OCI-LY1 (cell line): ENCODE data around the gene PAQR3.

Experiments
- EZH2 ChIP-seq: fragments of 200-600 bp; sonication (generic), shearing (Covaris generic); IDR thresholded peaks from 2 replicates; pipeline ENCODE4 v1.8.0; 2017; ENCODE audit warnings: borderline replicate concordance, mixed run types, mild to moderate bottlenecking, antibody characterized with exemption, low read length, moderate library complexity, mixed read lengths
- TF ChIP-seq, protein P1 (sequence below): fragments of 200-600 bp; sonication (generic), shearing (Covaris generic); IDR thresholded peaks from 2 replicates; pipeline ENCODE4 v1.5.1; 2017; ENCODE audit warnings: mild to moderate bottlenecking, antibody characterized with exemption, low read length, moderate library complexity, mixed read lengths

DNA sequence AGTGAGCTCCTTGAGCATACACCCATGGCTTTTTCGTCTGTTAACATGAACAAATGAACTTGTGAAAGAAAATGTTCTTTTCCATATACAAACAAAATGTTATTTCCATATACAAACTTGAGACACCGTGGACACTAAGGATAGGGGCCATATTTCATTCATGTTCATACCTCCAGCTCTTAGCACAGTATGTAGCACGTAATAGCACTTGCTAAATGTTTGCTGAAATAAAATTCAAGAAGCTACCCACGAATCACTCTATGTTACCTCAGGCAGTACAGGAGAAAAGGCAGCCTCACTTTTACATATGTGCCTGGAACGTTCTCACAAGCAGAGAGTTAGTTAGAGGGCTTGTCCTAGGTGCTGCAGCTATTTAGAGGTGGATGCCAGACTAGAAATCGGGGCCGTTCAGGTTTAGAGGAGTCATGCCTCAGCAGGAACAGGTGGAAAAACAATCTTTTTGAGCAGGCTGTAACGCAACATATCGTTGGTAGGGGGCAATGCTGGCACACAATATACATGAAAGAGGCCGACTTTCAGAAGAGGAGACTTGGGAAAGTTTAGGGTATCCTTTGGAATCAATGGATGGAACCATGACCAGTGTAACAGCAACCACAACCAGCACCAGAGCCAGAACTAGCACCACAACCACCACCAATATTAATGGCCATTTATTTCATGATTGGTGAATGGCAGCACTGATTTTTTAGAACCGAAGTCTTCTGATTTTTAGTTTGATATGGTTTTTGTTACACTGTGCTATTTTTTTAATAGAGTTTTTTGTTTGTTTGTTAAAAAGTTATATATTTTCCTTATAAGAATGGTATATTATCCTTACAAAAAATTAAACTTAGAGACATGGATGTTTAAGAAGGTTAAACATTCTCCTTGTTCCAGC is 14.8 kb upstream of the PAQR3 start:
- TF ChIP-seq, protein P1, sequence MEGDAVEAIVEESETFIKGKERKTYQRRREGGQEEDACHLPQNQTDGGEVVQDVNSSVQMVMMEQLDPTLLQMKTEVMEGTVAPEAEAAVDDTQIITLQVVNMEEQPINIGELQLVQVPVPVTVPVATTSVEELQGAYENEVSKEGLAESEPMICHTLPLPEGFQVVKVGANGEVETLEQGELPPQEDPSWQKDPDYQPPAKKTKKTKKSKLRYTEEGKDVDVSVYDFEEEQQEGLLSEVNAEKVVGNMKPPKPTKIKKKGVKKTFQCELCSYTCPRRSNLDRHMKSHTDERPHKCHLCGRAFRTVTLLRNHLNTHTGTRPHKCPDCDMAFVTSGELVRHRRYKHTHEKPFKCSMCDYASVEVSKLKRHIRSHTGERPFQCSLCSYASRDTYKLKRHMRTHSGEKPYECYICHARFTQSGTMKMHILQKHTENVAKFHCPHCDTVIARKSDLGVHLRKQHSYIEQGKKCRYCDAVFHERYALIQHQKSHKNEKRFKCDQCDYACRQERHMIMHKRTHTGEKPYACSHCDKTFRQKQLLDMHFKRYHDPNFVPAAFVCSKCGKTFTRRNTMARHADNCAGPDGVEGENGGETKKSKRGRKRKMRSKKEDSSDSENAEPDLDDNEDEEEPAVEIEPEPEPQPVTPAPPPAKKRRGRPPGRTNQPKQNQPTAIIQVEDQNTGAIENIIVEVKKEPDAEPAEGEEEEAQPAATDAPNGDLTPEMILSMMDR: peak; percentile 59
- no peak for TF ChIP-seq EZH2
